ENCODE results near the gene LCMT2.

LCMT2 gene, protein sequence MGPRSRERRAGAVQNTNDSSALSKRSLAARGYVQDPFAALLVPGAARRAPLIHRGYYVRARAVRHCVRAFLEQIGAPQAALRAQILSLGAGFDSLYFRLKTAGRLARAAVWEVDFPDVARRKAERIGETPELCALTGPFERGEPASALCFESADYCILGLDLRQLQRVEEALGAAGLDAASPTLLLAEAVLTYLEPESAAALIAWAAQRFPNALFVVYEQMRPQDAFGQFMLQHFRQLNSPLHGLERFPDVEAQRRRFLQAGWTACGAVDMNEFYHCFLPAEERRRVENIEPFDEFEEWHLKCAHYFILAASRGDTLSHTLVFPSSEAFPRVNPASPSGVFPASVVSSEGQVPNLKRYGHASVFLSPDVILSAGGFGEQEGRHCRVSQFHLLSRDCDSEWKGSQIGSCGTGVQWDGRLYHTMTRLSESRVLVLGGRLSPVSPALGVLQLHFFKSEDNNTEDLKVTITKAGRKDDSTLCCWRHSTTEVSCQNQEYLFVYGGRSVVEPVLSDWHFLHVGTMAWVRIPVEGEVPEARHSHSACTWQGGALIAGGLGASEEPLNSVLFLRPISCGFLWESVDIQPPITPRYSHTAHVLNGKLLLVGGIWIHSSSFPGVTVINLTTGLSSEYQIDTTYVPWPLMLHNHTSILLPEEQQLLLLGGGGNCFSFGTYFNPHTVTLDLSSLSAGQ

DNA sequence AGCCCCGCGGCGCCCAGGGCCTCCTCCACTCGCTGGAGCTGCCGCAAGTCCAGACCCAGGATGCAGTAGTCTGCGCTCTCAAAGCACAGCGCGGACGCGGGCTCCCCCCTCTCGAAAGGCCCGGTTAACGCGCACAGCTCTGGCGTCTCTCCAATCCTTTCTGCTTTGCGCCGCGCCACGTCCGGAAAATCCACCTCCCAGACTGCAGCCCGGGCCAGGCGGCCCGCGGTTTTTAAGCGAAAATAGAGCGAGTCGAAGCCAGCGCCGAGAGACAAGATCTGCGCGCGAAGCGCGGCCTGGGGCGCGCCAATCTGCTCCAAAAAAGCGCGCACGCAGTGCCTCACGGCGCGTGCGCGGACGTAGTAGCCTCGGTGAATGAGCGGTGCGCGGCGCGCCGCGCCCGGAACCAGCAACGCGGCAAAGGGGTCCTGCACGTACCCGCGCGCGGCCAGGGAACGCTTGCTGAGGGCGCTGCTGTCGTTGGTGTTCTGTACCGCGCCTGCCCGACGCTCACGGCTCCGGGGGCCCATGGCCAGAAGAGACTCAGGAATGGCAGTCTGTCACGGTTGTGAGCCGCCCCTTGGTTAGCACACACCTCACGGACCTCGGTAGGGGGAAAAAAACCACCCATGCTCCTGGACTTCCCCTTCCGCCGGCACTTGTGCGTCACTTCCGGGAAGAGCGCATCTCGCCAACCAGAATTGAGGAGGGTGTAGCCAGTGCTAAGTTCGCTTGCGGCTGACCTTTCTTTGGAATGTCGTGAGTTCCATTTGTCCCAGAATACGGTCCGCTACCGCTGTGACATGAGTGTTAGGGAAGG is at the start of gene LCMT2:
Gene LCMT2, minus strand, starts transcription at position 614 of the 820 bp plus-strand sequence. Its CDS starts 84 bp downstream, at position 530.
- H3K36me3 Mint-ChIP-seq = peaks cover 39% of the 10 kb centered on the region
- H3K4me1 Mint-ChIP-seq = peaks cover 35% of the 10 kb centered on the region
- no peaks in the 10 kb centered on the region for H3K9me3 Mint-ChIP-seq
- H3K27ac Mint-ChIP-seq = peak within 1 kb of the TSS; percentile 100
- H3K27me3 Mint-ChIP-seq = peaks cover 7% of the 10 kb centered on the region
- H3K4me3 Mint-ChIP-seq = peak within 1 kb of the TSS; percentile 93
- CTCF ChIA-PET = interaction anchor here (1.8 kb wide), 1 partner anchor 185 kb away, joined by 3 read pairs; no protein-coding TSS in a partner anchor
- DNase-seq = peak; percentile 93

DNA sequence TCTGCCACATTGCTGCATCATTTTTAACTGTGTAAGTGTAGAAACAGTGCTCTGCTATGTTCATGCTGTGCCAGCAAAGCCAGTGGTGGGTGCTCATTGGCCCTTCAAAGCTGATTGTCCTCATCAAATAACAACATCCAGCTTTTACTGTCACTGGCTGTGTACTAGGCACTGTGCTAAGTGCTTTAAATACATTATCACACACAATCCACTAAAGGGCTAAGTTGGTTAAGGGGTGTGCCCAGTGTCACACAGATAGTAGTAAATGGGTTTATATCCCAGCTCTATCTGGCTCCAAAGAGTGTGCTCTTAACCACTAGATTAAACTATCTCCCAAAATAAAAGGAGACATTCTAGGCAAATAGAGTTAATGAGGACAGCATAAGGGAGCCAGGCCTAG is 48.2 kb upstream of the LCMT2 start:
- H3K27ac Mint-ChIP-seq = no peak overlapping the region
- no peaks in the 10 kb centered on the region for H3K27me3 Mint-ChIP-seq
- CTCF ChIA-PET = interaction anchor here (0.6 to 1.8 kb wide), 2 partner anchors 8 to 57 kb away, joined by 4 to 6 read pairs; partner anchors contain the start of genes TUBGCP4 and ZSCAN29
- no peaks in the 10 kb centered on the region for H3K9me3 Mint-ChIP-seq
- H3K36me3 Mint-ChIP-seq = peaks cover 41% of the 10 kb centered on the region
- no peak overlapping the region for H3K4me3 Mint-ChIP-seq
- DNase-seq = no peak
- H3K4me1 Mint-ChIP-seq = peaks cover 9% of the 10 kb centered on the region

DNA sequence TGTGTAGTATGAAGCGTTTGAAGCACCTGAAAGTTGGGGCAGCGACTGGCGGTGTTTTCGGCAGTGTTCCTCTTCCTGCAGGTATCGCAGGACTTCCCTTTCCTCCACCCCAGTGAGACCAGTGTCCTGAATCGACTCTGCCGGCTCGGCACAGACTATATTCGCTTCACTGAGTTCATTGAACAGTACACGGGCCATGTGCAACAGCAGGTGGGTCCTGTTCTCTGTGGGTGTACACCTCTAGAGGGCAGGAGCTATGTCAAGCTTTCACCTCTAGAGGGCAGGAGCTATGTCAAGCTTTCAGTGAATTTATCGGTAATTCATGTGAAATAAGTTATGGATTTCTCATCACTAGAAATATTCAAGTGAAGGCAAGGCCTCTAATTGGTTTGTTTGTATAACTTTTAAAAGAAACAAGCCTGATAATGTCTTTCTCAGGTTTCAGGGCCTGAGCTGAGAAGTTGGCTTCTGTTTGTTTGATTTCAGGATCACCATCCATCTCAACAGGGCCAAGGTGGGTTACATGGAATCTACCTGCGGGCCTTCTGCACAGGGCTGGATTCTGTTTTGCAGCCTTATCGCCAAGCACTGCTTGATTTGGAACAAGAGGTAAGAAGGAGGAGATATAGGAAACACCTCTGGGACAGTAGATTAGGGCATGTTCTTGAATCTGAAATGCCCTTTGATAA is 45.8 kb upstream of the LCMT2 start:
- H3K4me3 Mint-ChIP-seq = no peak overlapping the region
- H3K27me3 Mint-ChIP-seq = no peaks in the 10 kb centered on the region
- peak; percentile 58 for DNase-seq
- peaks cover 28% of the 10 kb centered on the region for H3K4me1 Mint-ChIP-seq
- no peaks in the 10 kb centered on the region for H3K9me3 Mint-ChIP-seq
- CTCF ChIA-PET = interaction anchor here (0.5 to 1.7 kb wide), 12 partner anchors 12 to 737 kb away, joined by 3 to 8 read pairs (median 4); no protein-coding TSS in a partner anchor
- H3K27ac Mint-ChIP-seq = no peak overlapping the region
- H3K36me3 Mint-ChIP-seq = peaks cover 40% of the 10 kb centered on the region

DNA sequence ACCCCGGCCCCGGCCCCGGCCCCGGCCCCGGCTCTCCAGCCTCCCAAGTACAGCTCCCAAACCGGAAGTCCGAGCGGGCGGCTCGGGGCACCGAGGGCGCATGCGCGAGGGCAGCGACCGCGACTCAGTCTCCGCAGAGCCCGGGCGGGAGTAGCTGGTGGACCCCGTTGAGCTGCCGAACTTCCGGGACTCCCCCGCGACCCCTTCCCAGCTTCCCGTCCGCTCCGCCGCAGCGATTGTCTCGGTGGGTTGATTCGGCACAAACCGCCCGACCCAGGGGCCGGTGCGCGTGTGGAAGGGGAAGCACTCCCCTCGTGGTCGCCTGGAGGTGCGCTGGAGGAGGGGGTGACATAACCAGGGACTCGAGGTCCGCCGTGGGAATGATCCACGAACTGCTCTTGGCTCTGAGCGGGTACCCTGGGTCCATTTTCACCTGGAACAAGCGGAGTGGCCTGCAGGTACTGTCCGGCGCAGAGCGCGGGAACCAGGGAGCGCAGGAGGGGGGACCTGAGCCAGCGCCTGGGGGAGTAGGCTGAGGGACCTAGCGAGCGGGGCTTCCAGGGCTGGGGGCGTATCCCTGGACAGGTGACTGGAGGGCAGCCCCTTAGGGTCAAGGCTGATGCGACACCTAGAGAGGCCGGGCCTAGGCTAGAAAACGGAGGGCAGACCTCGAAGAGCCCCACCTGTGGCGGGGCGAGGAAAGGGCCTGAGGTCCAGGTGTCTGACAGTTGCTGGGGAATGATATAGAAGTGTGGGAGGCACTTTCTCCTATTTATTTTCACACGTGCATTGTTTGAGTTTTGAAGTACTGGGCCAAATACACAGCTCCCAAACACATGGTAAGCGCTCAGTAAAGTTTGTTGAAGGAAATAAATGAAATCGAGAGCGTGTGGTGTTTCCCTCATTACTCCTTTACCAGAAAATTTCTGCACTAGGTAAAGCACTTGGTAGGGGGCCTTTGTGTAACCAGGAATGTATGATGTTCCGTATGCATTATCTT is 40.9 kb upstream of the LCMT2 start, which contains the start of the genes TUBGCP4 and ZSCAN29:
Gene TUBGCP4, plus strand, starts transcription at position 127 of the 1,000 bp plus-strand sequence. Its CDS starts 254 bp downstream, at position 381.
Gene ZSCAN29, minus strand, starts transcription at position 69 of the 1,000 bp plus-strand sequence. CDS start 1,130 bp downstream, outside the sequence.
- Mint-ChIP-seq H3K4me1 (peaks cover 59% of the 10 kb centered on the region), H3K27me3 (no peaks in the 10 kb centered on the region), H3K36me3 (peaks cover 54% of the 10 kb centered on the region), H3K4me3 (peak within 1 kb of the TSS; percentile 84), H3K9me3 (peaks cover 18% of the 10 kb centered on the region), H3K27ac (peak within 1 kb of the TSS; percentile 76)
- CTCF ChIA-PET = interaction anchor here (1.0 to 2.8 kb wide), 6 partner anchors 8 to 140 kb away, joined by 3 to 14 read pairs (median 8); no protein-coding TSS in a partner anchor
- peak; percentile 85 for DNase-seq

DNA sequence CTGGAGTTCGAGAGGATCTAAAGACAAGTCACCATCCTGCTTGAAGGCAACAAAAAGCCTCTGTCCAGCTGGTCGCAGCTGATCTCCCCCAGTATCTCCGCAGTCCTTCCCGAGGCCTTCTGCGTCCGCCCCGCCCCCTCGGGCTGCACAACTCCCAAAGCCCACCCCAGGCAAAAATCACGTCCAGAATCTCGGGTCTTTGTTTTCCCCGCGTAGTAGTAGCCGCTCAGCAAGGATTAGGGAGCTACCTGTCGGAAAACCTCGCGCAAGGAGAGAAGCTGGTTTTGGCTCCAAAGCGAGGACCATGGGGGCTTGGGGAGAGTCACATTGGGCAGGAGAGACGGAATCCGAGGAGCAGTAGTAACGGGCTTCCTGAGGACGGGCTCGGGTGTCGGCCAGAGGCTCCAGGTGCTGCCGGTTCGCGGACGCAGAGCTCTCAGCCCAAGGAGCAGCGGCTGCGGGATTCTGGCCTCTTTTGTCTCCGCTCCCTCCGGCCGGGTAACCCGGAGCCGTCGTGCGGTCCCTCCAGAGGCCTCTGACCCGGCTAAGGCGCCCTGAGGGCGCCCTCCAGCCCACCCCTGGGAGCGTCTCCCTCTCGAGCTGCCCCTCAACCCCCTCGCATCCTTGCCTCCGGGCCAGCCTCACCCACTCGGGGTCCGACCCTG is 40.1 kb upstream of the LCMT2 start:
- Mint-ChIP-seq H3K27ac (peak overlapping the region; percentile 75), H3K27me3 (no peaks in the 10 kb centered on the region), H3K9me3 (peaks cover 18% of the 10 kb centered on the region), H3K36me3 (peaks cover 58% of the 10 kb centered on the region), H3K4me3 (peak overlapping the region; percentile 84), H3K4me1 (peaks cover 55% of the 10 kb centered on the region)
- no peak for DNase-seq
- CTCF ChIA-PET = interaction anchor here (1.5 to 2.8 kb wide), 5 partner anchors 9 to 140 kb away, joined by 5 to 14 read pairs (median 9); no protein-coding TSS in a partner anchor

DNA sequence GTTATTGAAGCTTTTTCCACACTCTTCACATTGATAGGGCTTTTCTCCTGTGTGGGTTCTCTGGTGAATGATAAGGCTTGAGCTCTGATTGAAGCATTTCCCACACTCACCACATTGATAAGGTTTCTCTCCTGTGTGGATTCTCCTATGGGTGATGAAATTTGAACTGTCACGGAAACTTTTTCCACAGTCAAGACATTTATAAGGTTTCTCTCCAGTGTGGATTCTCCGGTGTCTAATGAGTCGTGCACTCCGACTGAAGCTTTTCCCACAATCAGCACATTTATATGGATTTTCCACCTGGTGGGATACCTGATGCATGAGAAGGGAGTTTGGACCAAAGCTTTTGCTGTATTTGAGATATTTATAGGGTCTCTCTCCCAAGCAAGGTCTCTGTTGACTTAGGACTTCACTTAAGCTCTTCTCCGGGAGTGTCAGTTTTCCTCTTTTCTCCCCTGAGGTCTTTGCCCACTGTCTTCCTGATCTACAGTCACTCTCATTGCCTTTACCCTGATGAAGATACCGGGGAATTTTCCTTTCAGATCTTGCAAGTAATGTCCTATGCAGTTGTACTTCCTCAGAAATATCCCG is 31.0 kb upstream of the LCMT2 start:
- Mint-ChIP-seq H3K4me3 (no peak overlapping the region), H3K4me1 (peaks cover 5% of the 10 kb centered on the region), H3K36me3 (peaks cover 81% of the 10 kb centered on the region), H3K27ac (no peak overlapping the region), H3K9me3 (peaks cover 56% of the 10 kb centered on the region), H3K27me3 (no peaks in the 10 kb centered on the region)
- no peak for DNase-seq
- CTCF ChIA-PET = interaction anchor here (1.9 kb wide), 1 partner anchor 9 kb away, joined by 14 read pairs; the partner anchor contains the start of genes TUBGCP4 and ZSCAN29

DNA sequence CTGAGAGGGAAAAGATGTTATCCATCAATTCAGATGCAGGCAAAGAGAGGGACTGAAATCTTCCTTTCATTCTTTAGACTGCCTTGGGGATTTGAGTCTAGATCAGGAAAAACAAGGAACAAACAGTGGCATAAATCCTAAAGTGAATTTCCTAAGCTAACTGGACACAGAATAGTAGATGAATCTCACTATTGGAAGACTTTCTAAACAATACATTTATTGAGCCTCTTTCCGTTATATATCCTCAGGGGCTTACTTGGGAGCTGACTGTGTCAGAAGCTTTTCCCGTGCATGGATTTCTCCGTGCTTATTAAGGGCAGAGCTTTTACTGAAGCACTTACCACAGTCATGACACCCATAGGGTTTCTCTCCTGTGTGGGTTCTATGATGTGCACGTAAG is 30.4 kb upstream of the LCMT2 start:
- peaks cover 5% of the 10 kb centered on the region for H3K4me1 Mint-ChIP-seq
- peaks cover 80% of the 10 kb centered on the region for H3K36me3 Mint-ChIP-seq
- CTCF ChIA-PET = interaction anchor here (1.9 kb wide), 1 partner anchor 10 kb away, joined by 14 read pairs; the partner anchor contains the start of genes TUBGCP4 and ZSCAN29
- H3K27ac Mint-ChIP-seq = no peak overlapping the region
- DNase-seq = no peak
- H3K4me3 Mint-ChIP-seq = no peak overlapping the region
- H3K9me3 Mint-ChIP-seq = peaks cover 57% of the 10 kb centered on the region
- no peaks in the 10 kb centered on the region for H3K27me3 Mint-ChIP-seq

DNA sequence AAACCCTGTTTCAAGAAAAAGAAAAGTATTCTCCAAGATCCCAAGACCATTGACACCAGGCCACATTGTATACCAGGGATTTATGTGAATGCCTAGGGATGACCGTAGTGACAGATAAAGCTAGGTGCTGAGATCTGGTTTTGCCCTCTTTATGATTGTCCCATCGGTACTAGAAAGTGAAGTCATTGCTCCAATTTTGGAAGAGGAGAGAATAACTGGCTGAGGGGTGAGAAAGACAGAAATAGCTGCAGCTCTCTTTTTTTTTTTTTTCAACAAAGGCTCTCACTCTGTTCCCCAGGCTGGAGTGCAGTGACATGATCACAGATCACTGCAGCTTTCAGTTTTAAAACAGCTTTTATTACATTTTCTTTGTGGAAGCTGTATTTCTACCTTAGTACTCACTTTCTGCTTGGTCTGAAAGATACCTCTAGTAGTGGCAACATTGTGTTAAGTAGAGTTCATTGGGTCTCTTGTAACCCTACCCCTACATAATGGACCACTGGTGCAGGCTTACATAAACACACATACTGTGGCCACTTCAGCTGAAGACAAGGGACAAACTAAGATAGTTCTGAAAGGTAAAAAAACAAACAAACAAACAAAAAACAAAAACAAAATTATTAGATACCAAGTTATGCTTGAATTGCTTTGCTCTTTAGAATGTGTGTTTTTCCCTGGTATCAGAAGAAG is 22.5 kb upstream of the LCMT2 start:
- Mint-ChIP-seq H3K4me1 (peaks cover 14% of the 10 kb centered on the region), H3K27ac (no peak overlapping the region), H3K9me3 (peaks cover 4% of the 10 kb centered on the region), H3K4me3 (no peak overlapping the region), H3K27me3 (no peaks in the 10 kb centered on the region), H3K36me3 (peaks cover 42% of the 10 kb centered on the region)
- CTCF ChIA-PET = no interaction called here
- DNase-seq = no peak

DNA sequence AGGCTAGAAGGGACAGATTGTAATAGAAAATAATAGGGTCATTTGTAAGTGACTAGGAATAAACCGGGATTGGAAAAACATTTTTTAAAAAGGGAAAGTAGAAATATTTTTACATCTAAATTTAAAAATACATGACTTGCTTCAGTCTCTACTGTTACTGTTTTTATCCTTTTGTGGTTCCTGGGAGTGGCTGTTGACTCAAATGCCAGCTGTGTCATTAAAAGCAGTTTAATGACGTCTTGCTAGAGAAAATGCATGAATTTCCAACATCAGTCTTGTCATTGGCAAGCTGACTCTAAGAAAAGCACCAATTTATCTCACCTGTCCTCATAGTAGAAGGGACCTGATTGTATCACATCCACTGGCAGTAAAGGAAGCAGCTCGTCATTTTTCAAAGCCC is 16.7 kb upstream of the LCMT2 start:
- Mint-ChIP-seq H3K36me3 (peaks cover 22% of the 10 kb centered on the region), H3K4me3 (no peak overlapping the region), H3K4me1 (no peaks in the 10 kb centered on the region), H3K27me3 (no peaks in the 10 kb centered on the region), H3K27ac (no peak overlapping the region), H3K9me3 (no peaks in the 10 kb centered on the region)
- CTCF ChIA-PET = no interaction called here
- no peak for DNase-seq

DNA sequence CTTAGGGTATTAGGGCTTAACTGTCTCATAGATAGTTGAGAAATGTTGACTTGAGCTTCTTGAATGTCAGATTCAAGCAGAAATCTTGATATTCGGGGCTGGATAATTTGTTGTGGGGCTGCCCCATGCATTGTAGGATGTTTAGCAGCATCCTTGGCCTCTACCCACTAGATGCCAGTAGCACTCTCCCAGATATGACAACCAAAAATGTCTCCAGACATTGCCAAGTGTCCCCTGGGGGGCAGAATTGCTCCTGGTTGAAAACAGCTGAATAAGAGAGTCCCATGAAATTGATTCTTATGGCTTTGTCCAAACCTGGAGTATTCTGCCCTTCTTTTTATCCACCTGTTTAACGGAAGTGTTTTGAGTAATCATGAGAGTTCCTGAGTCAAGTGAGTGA is 15.9 kb upstream of the LCMT2 start:
- Mint-ChIP-seq H3K27ac (no peak overlapping the region), H3K36me3 (peaks cover 15% of the 10 kb centered on the region), H3K9me3 (no peaks in the 10 kb centered on the region), H3K4me1 (no peaks in the 10 kb centered on the region), H3K27me3 (no peaks in the 10 kb centered on the region), H3K4me3 (no peak overlapping the region)
- CTCF ChIA-PET = no interaction called here
- DNase-seq = peak; percentile 46

DNA sequence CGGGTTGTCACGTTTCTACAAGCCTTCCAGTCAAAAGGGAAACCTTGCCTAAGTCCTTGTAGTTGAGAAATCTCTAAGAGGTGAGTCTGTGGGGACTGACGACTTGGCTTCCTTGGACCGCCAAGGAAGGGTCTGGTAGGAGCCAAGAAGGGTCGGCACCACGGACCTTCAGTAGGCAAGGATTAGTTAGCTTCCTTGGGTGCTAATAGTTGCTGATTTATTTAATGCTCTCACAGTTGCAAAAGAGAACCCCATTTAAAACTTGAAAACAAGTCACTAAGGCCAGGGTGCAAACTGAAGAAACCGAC is 361 bp upstream of the LCMT2 start:
- H3K27me3 Mint-ChIP-seq = peaks cover 7% of the 10 kb centered on the region
- peak overlapping the region; percentile 100 for H3K27ac Mint-ChIP-seq
- no peaks in the 10 kb centered on the region for H3K9me3 Mint-ChIP-seq
- CTCF ChIA-PET = interaction anchor here (1.8 kb wide), 1 partner anchor 184 kb away, joined by 3 read pairs; no protein-coding TSS in a partner anchor
- no peak for DNase-seq
- H3K4me3 Mint-ChIP-seq = peak overlapping the region; percentile 93
- peaks cover 41% of the 10 kb centered on the region for H3K36me3 Mint-ChIP-seq
- H3K4me1 Mint-ChIP-seq = peaks cover 35% of the 10 kb centered on the region
